ENCODE measurements around the gene SMIM27.

- TF ChIP-seq CTCF (IDR thresholded peaks at IDR 0.05) (no peak), POLR2A (IDR thresholded peaks at IDR 0.05) (no peak)
Measured at GRCh38 chr9:32518276-32518675, 33.9 kb upstream of the SMIM27 start.

All from heart left ventricle (tissue), 13 donors.